ENCODE measurements around the gene ABCA10.

- no peak for TF ChIP-seq CTCF (IDR thresholded peaks at IDR 0.05)
- TF ChIP-seq POLR2A (IDR thresholded peaks at IDR 0.05), result no peak
Observed at GRCh38 chr17:69150333-69150732, 78.3 kb downstream of the ABCA10 start.
